Choroid plexus epithelial cell (primary cell): ENCODE results near the gene KCNJ11.

Experiments used
- DNase-seq: peaks from one replicate; pipeline ENCODE4 v3.0.0-alpha.2; 2010; ENCODE audit warnings: low read depth
- H3K4me3 ChIP-seq: 2 replicates; pipeline ENCODE4 v1.5.1; 2011; ENCODE audit warnings: low read depth, mild to moderate bottlenecking, control low read depth, low read length, moderate library complexity
- CTCF ChIP-seq: conservative IDR thresholded peaks from 2 replicates; pipeline ENCODE4 v1.5.1; 2011; ENCODE audit warnings: low read depth, mild to moderate bottlenecking, control low read depth, inconsistent platforms, low read length, moderate library complexity

Gene KCNJ11

GRCh38 chr11:17366495-17366894 lies 22.0 kb downstream of the KCNJ11 start:
- no peak for TF ChIP-seq CTCF
- no peak for DNase-seq
- H3K4me3 ChIP-seq: no peak overlapping the region

- no peak overlapping the region for H3K4me3 ChIP-seq
Observed at GRCh38 chr11:17354601-17354991, 33.9 kb downstream of the KCNJ11 start.

GRCh38 chr11:17353821-17354600 lies 34.4 kb downstream of the KCNJ11 start:
- peak overlapping the region; percentile 62 for H3K4me3 ChIP-seq
- DNase-seq: no peak
- no peak for TF ChIP-seq CTCF

More at GRCh38 chr11:17354601-17354991, 33.9 kb downstream of the KCNJ11 start:
- peak; percentile 73 for TF ChIP-seq CTCF
- DNase-seq: peak; percentile 85

GRCh38 chr11:17352950-17353820 lies 35.3 kb downstream of the KCNJ11 start:
- peak; percentile 78 for DNase-seq
- TF ChIP-seq CTCF: no peak

GRCh38 chr11:17351510-17352176 lies 36.8 kb downstream of the KCNJ11 start, which contains the start of gene NCR3LG1:
Gene NCR3LG1, plus strand, starts transcription at chr11:17351800. Its CDS starts 170 bp downstream, at chr11:17351970.
- no peak for TF ChIP-seq CTCF
- peak; percentile 81 for DNase-seq

More at GRCh38 chr11:17352950-17353820, 35.3 kb downstream of the KCNJ11 start:
- peak overlapping the region; percentile 62 for H3K4me3 ChIP-seq

GRCh38 chr11:17351172-17351509 lies 37.3 kb downstream of the KCNJ11 start:
- no peak for DNase-seq
- peak; percentile 40 for TF ChIP-seq CTCF
- peak overlapping the region; percentile 62 for H3K4me3 ChIP-seq

More at GRCh38 chr11:17351510-17352176, 36.8 kb downstream of the KCNJ11 start, which contains the start of gene NCR3LG1:
- H3K4me3 ChIP-seq: peak within 1 kb of the TSS; percentile 62
